Cerebellar nuclear complex (tissue), 1 donor: Measurements from ENCODE around the gene ATRNL1.
"Not testable (repeated sequence)": the region's sequence is repeated elsewhere in the genome, so short reads cannot be mapped to it uniquely, and the experiment has no call there.

Source experiments
- DNase-seq, 2 experiments: peaks; one replicate each; lab custom pipeline; 2025; lab: John Stamatoyannopoulos, UW

Gene ATRNL1

DNA sequence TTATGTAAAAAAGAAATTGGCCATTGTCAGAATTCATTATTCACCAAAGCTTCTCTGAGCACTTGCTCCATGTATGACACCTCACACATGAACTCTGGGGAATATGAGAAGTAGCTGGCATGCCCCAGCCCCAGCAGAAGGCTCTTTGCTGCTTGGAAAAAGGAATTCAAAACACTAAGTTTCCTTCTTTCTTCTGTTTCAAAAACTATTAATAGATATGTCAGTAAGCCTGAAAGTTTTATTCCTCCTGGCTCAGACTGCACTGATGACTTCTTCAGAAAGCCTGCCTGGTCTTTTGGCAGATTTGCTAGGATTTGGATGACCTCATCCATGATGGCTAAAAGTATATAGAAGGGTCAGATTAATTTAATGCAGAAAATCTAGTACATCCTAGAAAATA is 668.9 kb downstream of the ATRNL1 start:
- DNase-seq, result no peak

DNA sequence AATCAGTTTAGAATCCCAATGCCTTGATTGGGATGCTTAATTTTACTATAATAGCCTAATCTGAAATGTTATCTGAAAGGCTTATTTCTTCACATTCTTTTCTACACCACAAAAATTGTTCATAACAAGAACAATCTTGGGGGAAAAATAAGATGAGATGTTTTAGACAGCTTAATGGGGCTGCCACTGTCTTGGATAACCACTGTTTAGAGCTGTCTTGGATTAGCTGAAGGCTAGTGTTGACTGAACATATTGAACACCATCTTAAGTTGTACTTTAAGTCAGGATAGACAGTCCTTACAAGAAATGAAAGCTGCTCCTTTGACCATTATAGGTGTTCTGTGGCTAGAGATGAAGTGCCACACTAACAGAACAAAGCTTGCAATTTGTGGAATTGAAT is 678.6 kb downstream of the ATRNL1 start:
- no peak for DNase-seq

DNA sequence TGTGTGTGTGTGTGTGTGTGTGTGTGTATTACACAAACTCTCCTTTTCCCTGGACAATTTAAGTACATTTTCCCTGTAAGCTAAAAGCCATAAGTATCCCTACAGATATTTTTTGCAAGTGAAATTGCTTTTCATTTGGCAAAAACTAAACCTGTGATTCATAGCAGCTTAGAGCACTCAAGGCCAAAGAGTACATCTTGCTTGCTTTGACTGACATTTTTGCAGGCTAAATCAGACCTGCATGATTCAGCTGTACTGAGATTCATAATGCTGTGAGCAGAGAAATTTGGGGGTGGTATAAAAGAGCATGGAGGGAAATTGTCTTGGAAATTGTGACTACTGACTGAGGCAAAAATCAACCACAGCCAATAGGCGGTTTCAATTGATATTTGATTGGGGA is 679.4 kb downstream of the ATRNL1 start:
- DNase-seq, result no peak

DNA sequence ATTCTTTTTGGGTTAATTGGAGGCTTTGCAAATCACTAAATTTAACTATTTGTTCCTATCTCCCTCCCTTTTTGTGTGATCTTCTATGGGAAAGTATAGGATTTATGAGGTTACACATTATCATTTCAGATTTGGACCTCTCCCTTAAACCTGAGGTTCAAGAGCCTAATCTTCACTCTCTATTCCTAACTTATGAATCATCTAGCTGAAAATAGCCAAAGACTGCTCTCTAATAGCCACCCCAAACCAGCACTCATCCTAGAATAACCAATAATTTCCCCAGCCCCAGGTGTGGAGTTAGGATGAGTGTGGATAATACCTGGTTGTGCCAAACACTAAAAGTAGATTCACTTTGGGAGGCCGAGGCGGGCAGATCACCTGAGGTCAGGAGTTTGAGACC is 680.7 kb downstream of the ATRNL1 start:
- no peak for DNase-seq

DNA sequence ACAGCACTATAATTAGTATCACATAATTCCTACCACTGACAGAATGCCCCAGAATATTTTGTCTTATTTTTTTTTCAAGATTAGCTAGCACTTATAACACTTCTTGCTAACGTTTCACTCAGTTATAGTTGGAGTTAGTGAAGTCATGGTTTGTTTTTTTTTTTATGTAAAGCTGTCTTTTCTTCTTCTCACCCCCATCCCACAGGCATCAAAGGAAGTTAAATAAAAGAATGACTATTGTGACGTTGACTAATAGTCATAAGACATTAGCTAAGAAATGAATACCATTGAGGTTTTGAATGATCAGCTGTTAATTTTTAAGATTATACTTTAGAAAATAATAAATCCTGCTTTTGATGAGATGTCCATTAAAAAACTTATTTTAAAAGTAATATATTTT is 681.6 kb downstream of the ATRNL1 start:
- DNase-seq, result no peak

DNA sequence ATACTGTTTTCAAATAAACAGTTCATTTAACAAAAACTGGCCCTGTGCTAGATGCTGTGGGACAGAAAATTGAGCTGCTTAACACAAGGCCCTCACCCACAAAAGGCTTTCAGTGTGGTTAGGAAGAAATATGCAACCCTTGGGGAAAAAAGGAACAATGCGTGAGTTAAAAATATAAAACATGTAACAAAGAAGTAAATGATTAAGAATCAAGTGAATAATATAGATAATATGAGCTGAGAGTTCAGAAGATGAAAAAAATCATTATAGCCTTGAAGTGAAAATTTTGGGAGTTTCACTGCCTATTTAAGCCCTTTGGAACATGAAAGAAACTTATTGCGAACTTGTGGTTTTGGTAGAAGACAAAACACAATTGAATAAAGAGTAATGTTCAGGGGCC is 684.5 kb downstream of the ATRNL1 start:
- DNase-seq, result no peak

DNA sequence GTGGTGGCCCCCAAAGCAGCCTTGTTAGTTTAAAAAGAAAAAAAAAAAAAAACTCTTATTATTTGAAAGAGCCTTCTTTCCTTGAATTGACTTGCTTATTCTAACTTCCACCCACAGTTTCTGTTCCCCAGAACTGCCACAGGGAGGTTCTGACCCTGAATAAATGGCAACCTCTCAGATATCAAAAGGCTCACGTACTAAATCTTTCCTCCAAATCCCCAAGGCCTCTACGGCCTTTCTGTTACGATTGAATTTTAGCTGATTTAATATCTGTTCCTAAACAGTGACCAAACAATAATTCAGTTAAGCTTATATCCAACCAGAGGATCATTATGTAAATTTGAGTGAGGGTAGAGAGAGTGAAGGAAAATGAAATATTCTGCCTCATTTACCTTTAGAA is 697.1 kb downstream of the ATRNL1 start:
- no peak for DNase-seq

DNA sequence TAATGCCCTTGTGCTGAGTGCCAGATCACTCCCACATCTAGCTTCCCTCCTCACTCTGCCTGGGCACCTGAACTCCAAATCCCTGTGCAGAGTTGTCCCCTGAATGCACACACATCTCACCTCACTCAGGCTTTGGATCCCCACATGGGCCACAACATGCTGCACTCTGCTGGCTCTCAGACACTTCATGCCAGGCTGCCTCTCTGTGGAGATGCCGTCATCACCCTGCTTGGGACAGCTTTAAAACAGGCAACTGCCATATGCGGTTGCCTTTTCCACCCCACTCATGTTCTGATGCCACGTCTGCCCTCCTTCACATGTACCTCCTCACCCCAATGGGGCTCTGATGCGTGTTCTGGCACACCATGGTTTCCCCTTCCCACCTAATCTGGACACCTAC is 702.8 kb downstream of the ATRNL1 start:
- no peak for DNase-seq

DNA sequence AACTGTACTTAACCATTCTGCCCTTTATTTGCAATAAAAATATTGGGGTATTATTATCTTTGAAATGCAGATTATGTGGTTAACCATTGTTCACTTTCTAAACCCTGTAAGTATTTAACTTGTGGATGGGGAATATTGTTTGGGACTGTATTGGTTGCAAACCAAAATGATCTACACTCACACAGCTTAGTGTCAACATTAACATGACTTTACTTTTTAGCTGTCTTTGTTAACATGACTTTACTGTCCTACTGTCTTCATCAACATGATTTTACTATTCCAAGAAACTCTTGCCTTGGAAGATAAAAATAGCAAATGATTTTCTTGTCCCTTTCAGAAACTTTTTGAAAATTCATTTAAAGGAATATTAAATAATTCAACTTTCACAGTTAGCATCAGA is 708.3 kb downstream of the ATRNL1 start:
- no peak for DNase-seq

DNA sequence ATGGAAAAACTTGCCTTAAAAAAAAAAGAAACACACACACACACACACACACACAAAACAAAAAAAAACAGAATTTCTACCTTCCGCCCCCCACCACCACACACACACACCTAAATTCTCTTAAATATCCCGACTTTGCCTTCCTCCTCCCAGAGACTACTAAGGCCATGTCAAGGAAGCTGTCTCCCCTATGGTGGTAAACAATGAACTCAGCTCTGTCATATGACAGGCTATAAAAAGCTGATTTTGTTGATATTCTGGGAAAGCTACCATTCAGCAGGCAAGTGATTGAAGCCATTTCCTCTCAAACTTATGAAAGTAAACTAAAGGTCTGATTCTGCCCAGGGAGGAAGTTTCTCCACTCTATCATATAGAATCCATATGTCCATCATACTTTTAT is 708.8 kb downstream of the ATRNL1 start:
- no peak for DNase-seq

DNA sequence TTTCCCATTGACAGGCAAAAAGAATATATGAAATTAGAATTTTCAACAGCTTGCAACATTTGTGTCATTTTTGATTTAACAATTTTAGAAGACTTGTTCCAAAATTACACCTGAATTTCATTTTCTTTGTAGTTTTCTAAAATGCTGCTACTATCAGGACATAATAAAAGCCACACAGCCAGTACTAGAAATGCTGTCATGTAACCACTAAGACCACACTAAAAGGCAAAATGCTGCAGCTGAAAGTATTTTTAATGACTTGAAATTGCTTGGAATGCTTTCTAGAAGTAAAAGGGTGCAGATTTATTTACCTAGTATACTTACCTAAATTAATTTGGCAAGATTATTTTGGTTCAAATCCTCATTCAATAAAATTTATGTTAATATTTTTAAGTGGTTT is 709.7 kb downstream of the ATRNL1 start:
- DNase-seq, result no peak

DNA sequence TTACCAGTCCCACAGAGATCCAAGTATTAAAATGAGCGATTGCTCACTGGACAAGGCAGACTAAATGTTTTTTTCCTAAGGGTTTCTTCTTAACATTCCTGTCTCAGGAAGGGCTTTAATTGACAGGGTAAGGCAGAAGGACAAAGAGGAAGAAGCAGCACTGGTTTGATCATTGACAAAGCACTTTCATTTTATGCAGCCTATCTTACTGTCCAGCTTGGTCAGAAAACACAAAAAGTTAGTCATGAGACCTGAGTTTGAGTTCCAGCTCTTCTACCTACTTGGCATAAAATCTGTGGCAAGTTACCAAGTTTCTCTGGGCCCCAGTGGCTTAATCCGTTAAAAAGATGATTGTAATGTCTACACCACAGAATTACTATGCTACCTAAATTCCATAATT is 721.4 kb downstream of the ATRNL1 start:
- no peak for DNase-seq

DNA sequence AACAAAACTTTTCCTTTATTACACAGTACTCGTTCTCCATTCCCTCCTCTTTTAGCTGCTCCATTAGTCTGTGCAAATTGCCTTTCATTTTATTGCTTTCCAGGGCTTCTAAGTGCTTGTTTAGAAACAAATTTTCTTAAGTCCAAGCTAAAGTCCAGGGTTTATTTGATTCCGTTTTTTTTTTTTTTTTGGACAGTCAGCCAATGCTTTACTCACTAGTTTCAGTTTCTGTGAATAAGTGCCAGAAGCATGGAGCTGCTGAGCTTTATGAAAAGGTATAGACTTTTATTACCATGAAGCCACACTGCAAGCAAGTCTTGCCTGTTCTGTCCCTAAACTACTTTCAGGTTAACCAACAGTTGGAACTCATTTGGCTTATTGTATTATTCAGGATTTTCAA is 724.8 kb downstream of the ATRNL1 start:
- DNase-seq, result no peak

DNA sequence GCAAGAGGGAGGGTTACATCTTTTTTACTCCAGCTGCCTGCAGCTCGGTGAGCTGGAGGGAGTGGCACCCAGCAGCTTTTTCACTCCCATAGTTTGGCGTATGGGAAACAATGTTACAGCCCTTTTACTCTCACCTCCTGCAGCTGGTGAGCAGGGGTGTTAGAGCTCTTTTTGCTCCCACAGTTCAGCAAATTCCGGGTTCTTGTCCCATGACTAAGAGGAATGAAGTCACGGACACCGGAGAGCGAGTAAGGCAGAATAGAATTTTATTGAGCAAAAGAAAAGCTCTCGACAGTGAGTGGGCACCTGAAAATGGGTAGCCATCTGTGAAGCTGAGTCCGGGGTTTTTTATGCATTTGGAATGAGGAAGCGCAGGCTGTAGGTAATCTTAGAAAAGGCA is 733.2 kb downstream of the ATRNL1 start:
- DNase-seq, result no peak

DNA sequence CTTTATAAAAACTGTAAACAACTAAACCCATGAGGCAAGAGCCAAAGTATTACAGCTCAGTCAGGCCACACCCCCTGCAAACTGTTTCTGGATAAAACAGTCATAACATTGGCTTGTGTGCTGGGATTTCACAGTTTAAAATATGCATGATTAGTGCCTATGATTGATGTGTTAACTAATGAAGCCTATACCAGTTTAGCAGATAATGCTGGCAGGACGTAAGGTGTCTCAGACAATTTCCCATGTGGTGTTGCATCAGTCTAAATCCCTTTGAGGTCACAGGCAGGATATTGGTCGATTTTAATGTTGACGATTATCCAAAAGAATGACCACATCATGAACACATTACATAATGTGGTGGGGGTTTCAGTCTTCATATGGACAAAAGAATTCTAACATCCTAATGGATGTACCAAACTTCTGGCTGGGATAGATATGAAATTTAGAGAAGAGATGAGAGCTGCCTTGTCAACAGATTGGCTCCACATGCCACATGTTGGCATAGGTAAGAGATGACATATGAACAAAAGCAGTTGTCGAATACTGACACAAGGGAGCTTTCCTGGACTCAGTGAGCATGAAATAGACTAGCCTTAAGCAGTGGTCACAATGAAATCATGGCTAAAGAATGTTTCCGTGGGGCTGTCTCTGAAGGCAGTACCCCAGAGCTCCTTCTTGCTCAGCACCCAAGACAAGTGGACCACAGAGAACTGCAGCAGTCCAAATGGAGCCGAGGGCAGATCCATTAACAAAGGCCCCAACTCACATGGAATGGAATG is 734.3 kb downstream of the ATRNL1 start:
- no peak for DNase-seq

DNA sequence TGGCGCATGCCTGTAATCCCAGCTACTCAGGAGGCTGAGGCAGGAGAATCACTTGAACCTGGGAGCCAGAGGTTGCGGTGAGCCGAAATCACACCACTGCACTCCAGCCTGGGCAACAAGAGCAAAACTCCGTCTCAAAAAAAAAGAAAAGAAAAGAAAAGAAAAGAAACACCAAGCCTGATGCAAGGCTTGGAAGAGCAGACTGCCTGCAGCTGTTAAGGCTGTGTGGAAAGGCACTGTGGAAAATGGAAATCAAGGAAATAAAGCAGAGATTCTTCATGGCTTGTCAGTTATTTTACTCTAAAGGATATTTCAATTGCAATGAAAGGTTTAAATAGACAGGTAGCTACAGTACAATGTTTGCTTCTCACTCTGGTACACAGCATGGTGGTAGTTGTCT is 735.0 kb downstream of the ATRNL1 start:
- DNase-seq, result not testable (repeated sequence)

DNA sequence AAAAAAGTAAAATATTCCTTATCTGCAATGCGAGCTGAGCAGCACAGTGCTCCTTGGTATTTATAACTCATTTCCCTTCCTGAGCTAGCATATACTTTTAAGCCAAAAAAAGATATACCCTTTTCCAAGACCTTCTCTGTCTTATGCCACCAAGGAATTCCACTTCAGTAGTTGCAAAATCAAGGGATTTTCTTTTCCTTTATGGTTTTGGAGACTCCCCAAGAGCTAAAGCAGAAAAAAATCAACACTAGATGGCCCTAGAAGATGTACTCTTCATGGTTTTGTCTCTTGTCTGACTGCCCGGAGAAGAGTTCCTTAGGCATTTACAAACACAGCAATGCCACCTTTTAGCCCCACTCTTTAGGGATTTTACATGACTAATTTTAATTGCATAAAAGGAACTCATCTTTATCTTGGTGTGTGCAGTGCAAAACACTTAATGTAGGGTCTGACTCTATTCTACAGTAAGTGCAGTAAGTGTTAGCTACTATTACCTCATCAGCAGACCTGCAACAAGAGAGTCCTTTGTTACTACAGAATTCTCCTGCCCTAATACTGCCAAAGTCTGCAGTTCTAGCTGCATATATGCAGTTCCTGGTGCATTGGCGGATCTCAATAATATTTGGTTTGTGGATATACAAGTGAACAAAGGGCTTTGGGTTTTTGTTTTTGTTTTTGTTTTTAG is 736.5 kb downstream of the ATRNL1 start:
- no peak for DNase-seq

DNA sequence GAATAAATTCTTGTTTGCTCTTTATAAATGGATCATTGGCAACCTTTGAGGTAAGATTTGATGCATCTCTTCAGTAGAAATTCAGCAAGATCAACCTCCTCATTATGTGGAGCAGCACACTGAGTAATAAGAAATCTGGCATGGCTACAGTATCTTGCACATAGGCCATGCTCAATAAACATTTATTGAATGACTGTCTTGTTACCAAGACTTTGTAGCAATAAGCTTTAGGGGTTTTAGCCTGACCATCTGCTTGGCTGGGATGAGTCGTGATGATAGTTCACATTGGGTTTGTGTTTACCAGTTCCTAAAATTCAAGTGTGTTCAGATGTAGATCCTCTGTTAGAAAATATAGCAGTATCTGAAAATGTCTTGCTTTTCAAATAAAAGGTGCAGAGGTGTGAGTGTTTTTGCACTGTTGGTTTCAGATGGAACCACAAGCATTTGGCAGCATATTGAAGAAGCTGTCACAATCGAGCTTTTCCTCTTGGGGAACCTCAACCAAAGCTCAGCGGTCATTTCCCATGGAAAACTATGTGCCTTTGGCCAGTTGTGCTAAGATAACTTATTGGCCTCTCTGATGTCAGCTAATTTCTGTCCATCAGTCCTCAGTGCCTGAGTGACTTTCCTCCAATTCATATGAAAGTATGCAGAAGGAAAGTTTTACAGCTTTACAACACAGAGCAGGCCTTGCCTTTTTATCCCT is 737.3 kb downstream of the ATRNL1 start:
- no peak for DNase-seq

DNA sequence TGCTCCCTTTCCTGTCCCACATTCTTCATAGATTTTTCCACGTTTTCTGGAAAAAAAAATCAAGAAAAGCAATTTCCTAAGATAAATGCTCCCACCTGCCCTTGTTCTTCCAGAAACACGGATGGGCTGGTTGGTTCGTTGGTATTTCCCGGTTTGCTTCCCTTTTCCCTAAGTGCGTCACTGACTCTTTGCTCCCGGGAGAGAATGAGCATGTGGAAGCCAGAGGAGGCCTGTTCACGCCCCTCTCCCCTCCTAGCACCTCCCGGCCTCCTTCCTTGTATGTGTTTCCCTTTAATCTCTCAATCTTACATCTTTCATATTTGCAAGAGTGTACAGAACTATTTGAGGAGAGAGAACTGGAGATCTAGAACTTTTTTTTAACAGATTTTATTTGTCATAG is 737.9 kb downstream of the ATRNL1 start:
- DNase-seq, result no peak

DNA sequence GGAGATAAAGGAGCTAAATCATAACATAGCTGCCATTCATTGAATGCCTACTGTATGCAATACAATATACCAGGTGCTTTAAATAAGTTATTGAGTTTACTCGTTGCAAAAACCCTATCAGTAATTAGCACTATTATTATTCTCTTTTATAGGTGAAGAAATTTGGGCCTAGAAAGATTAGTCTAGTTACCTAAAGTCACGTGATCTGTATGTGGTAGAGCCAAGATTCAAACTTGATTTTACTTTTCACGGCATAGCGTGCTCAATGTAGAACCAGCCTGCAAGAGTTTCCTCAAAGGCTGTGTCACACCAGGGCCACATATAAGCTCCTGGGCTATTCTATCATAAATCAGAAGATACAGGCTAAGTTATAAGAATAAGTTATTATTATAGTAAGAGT is 740.0 kb downstream of the ATRNL1 start:
- no peak for DNase-seq

DNA sequence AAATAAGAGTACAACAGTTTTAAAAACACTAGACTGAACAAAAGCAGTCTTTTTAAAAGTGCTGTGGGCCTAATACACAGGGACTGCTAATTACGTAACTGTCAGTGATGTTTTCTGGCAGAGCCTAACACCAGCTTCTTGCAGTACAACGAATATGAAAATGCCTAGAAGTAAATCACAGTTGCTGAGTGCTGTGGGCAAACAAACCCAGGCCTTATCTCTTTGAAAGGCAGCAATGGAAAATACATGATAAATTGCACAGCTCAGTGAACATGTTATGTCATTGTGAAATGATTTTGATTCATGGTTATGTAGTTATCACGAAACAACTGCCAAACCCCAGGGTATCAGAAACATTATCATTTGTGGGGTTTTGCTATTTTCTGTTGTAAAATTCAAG is 751.4 kb downstream of the ATRNL1 start:
- no peak for DNase-seq

DNA sequence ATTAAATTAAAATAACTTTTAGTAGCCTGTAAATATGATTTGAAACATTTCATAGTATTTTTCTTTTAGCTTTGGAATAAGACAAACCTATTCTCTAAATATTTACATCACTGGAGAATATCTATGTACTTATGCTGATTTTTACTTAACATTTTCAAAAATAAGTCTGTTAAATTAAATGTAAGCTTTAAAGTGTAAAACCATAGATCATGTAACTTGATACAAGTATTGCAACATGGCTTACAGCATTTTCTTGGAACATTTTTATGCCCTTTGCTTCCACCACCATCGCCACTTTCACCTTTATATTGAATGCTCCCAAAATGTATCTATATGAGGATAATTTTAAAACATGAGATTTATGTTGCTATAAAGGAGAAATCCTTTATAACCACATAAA is 752.8 kb downstream of the ATRNL1 start:
- DNase-seq, result no peak

DNA sequence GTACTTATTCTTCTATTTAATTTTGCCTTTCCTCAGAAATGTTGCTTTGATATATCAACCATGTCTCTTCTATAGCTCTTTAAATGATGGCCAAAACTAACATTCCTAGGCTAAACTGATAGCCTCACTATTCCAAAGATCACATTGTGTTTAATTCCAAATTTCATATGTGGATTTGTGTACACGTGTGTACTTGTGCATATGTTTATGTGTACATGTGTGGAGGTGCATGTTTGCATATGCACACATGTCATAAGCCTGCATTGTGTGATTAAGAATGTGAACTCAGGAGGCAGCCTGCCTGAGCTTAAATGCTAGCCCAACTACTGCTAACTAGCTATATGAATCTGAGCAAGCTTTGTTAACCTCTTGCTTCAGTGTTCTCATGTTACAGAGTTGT is 753.4 kb downstream of the ATRNL1 start:
- no peak for DNase-seq
